Trophoblast cell (in vitro differentiated cells and primary cell): ENCODE results near the gene ZRANB3.

Experiments
- DNase-seq, 2 donors: peaks; one replicate each; pipeline ENCODE4 v3.0.0-alpha.2; 2016
- H2AFZ ChIP-seq: 2 replicates; pipeline ENCODE4 v1.6.1; 2013; ENCODE audit warnings: low read length, moderate library complexity, mild to moderate bottlenecking; ENCODE audit not compliant: insufficient read depth, poor library complexity
- H2AK5ac ChIP-seq: 2 replicates; pipeline ENCODE4 v1.6.1; 2013; ENCODE audit warnings: mild to moderate bottlenecking, low read length
- H2BK120ac ChIP-seq: 2 replicates; pipeline ENCODE4 v1.6.1; 2013; ENCODE audit warnings: low read length, mild to moderate bottlenecking, moderate library complexity; ENCODE audit not compliant: insufficient read depth, poor library complexity
- H2BK12ac ChIP-seq: 2 replicates; pipeline ENCODE4 v1.6.1; 2013; ENCODE audit warnings: mild to moderate bottlenecking, low read length, moderate library complexity
- H2BK5ac ChIP-seq: 2 replicates; pipeline ENCODE4 v1.6.1; 2013; ENCODE audit warnings: low read length, low read depth, moderate library complexity, mild to moderate bottlenecking; ENCODE audit not compliant: poor library complexity
- H3K14ac ChIP-seq: 2 replicates; pipeline ENCODE4 v1.6.1; 2013; ENCODE audit warnings: mild to moderate bottlenecking, low read length
- H3K18ac ChIP-seq: 2 replicates; pipeline ENCODE4 v1.6.1; 2013; ENCODE audit warnings: mild to moderate bottlenecking, low read length
- H3K23ac ChIP-seq: 2 replicates; pipeline ENCODE4 v1.6.1; 2013; ENCODE audit warnings: low read length
- H3K27ac ChIP-seq: 2 replicates; pipeline ENCODE4 v1.5.1; 2013; ENCODE audit warnings: low read depth, mild to moderate bottlenecking, inconsistent platforms, low read length, moderate library complexity
- H3K27me3 ChIP-seq: 2 replicates; pipeline ENCODE4 v1.6.1; 2013; ENCODE audit warnings: inconsistent platforms, mild to moderate bottlenecking, low read length, moderate library complexity; ENCODE audit not compliant: insufficient read depth
- H3K36me3 ChIP-seq, 2 experiments: 1 replicate in 1 of 2; 2 replicates in 1 of 2; pipeline ENCODE4 v1.6.1; 2013; ENCODE audit warnings: low read length in 2 of 2, mild to moderate bottlenecking in 2 of 2, moderate library complexity in 1 of 2; ENCODE audit not compliant: insufficient read depth in 2 of 2, control insufficient read depth in 1 of 2
- H3K4ac ChIP-seq: 2 replicates; pipeline ENCODE4 v1.6.1; 2013; ENCODE audit warnings: low read depth, mild to moderate bottlenecking, low read length, moderate library complexity
- H3K4me1 ChIP-seq, 2 experiments: 1 replicate in 1 of 2; 2 replicates in 1 of 2; pipeline ENCODE4 v1.6.1; 2013; ENCODE audit warnings: low read length in 2 of 2, mild to moderate bottlenecking in 2 of 2, moderate library complexity in 1 of 2; ENCODE audit not compliant: insufficient read depth in 2 of 2, control insufficient read depth in 1 of 2
- H3K4me2 ChIP-seq: 2 replicates; pipeline ENCODE4 v1.6.1; 2013; ENCODE audit warnings: inconsistent platforms, mild to moderate bottlenecking, low read length, moderate library complexity
- H3K4me3 ChIP-seq: 2 replicates; pipeline ENCODE4 v1.5.1; 2013; ENCODE audit warnings: mild to moderate bottlenecking, low read depth, low read length, inconsistent platforms
- H3K79me1 ChIP-seq: one replicate; pipeline ENCODE4 v1.6.1; 2013; ENCODE audit warnings: low read length
- H3K79me2 ChIP-seq: 2 replicates; pipeline ENCODE4 v1.6.1; 2013; ENCODE audit warnings: low read length, mild to moderate bottlenecking; ENCODE audit not compliant: control insufficient read depth, insufficient read depth, poor library complexity
- H3K9ac ChIP-seq: 2 replicates; pipeline ENCODE4 v1.6.1; 2013; ENCODE audit warnings: mild to moderate bottlenecking, low read length
- H3K9me3 ChIP-seq: 2 replicates; pipeline ENCODE4 v1.6.1; 2013; ENCODE audit warnings: low read depth, mild to moderate bottlenecking, control low read depth, inconsistent platforms, low read length; ENCODE audit not compliant: insufficient read depth
- H4K12ac ChIP-seq: 2 replicates; pipeline ENCODE4 v1.6.1; 2013; ENCODE audit warnings: low read depth, mild to moderate bottlenecking, low read length, moderate library complexity
- H4K8ac ChIP-seq: 2 replicates; pipeline ENCODE4 v1.6.1; 2013; ENCODE audit warnings: low read depth, mild to moderate bottlenecking, low read length, moderate library complexity
- H4K91ac ChIP-seq: one replicate; pipeline ENCODE4 v1.6.1; 2013; ENCODE audit warnings: low read depth, mild to moderate bottlenecking, low read length, moderate library complexity
- WGBS: extraction: QIAGEN DNeasy Blood & Tissue Kit; methylation state at CpG from one replicate; pipeline ENCODE4 v1.1.7; 2013; ENCODE audit warnings: missing lambda C conversion rate; ENCODE audit not compliant: insufficient read length, insufficient coverage; ENCODE audit errors: extremely low coverage; 5-methylcytosine and 5-hydroxymethylcytosine counted together

Gene ZRANB3

DNA sequence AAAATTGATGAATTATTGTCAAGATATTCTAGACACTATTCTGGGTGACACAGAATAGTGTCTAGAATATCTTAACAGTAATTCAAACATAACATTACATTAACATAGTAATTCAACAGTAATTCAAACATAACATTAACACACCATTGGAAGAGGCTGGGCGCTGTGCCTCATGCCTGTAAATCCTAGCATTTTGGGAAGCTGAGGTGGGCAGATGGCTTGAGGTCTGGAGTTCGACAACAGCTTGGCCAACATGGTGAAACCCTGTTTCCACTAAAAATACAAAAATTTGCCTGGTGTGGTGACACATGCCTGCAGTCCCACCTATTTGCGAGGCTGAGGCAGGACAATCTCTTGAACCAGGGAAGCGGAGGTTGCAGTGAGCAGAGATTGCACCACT, 195.8 kb downstream of the ZRANB3 start:
- no peak overlapping the region for H3K18ac ChIP-seq
- no CpG with 5 or more reads among the region's 4 CpGs for WGBS

GRCh38 chr2:135327146-135327545, 203.9 kb downstream of the ZRANB3 start:
- H2AK5ac ChIP-seq: no peak overlapping the region
- H3K18ac ChIP-seq: no peak overlapping the region
- no CpG with 5 or more reads among the region's 1 CpG for WGBS
- no peak overlapping the region for H4K12ac ChIP-seq
- no peak overlapping the region for H3K9ac ChIP-seq
- H3K79me2 ChIP-seq: no peaks in the 10 kb centered on the region
- H3K27ac ChIP-seq: no peak overlapping the region
- H2BK5ac ChIP-seq: no peak overlapping the region
- no peak overlapping the region for H4K91ac ChIP-seq
- H3K9me3 ChIP-seq: no peaks in the 10 kb centered on the region
- no peak overlapping the region for H2BK120ac ChIP-seq
- H3K27me3 ChIP-seq: no peaks in the 10 kb centered on the region
- no peak overlapping the region for H3K4ac ChIP-seq
- DNase-seq: no peak
- H3K14ac ChIP-seq: no peak overlapping the region
- no peaks in the 10 kb centered on the region for H3K36me3 ChIP-seq
- H3K4me3 ChIP-seq: no peak overlapping the region
- H3K4me2 ChIP-seq: no peak overlapping the region
- H4K8ac ChIP-seq: no peak overlapping the region
- no peaks in the 10 kb centered on the region for H3K79me1 ChIP-seq
- no peak overlapping the region for H3K23ac ChIP-seq
- no peaks in the 10 kb centered on the region for H3K4me1 ChIP-seq
- H2BK12ac ChIP-seq: no peak overlapping the region
- H2AFZ ChIP-seq: no peak overlapping the region

More for the DNA sequence above, 195.8 kb downstream of the ZRANB3 start:
- Histone ChIP-seq H4K12ac (no peak overlapping the region), H3K79me2 (no peaks in the 10 kb centered on the region), H2AK5ac (no peak overlapping the region), H3K4ac (no peak overlapping the region), H3K23ac (no peak overlapping the region), H2BK120ac (no peak overlapping the region), H3K9me3 (no peaks in the 10 kb centered on the region), H2BK12ac (no peak overlapping the region), H3K9ac (no peak overlapping the region), H3K14ac (no peak overlapping the region), H3K4me2 (no peak overlapping the region), H4K8ac (no peak overlapping the region), H3K27ac (no peak overlapping the region), H3K27me3 (no peaks in the 10 kb centered on the region), H2BK5ac (no peak overlapping the region), H3K36me3 (no peaks in the 10 kb centered on the region), H2AFZ (no peak overlapping the region), H3K79me1 (no peaks in the 10 kb centered on the region), H4K91ac (no peak overlapping the region), H3K4me1 (no peaks in the 10 kb centered on the region), H3K4me3 (no peak overlapping the region)
- DNase-seq: no peak

DNA sequence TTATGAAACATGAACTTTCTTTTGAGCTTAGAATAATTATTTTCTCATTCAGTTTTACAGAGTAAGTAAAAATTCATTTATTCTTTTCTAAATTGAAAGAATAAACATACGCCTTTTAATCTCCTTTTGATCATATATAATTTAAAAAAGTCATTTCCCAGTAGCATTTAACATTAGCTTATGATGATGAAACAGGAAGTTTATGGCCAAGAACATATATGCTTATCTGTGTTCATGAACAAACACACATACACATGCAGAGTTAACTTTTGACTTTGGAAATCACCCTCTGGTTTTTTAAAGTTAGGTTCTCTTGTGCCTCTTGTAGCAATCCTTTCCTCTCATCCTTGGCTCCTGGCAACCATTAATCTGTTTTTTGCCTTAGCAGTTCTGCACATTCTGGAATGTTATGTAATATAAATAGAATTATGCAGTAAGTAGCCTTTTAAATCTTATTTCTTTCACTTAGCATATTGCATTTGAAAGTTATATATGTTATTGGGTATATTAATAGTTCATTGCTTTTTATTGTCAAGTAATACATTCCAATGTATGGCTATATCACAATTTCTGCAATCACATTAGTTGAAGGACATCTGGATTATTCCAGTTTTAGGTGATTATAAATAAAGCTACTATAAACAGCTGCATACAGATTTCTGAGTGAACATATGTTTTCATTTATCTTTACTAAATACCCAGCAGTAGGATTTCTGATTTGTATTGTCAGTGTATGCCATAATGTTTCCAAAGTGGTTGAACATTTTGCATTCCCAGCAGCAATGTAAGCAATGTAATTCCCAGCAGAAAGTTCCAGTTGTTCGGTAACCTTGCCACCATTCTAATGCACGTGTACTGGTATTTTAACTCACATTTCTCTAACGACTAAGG, 210.3 kb downstream of the ZRANB3 start:
- Histone ChIP-seq H3K79me2 (no peaks in the 10 kb centered on the region), H3K4me3 (no peak overlapping the region), H2AK5ac (no peak overlapping the region), H3K4me2 (no peak overlapping the region), H3K23ac (no peak overlapping the region), H2AFZ (no peak overlapping the region), H4K8ac (no peak overlapping the region), H3K14ac (no peak overlapping the region), H3K4me1 (no peaks in the 10 kb centered on the region), H3K36me3 (no peaks in the 10 kb centered on the region), H3K27me3 (no peaks in the 10 kb centered on the region), H3K18ac (no peak overlapping the region), H2BK12ac (no peak overlapping the region), H3K4ac (no peak overlapping the region), H2BK120ac (no peak overlapping the region), H3K27ac (no peak overlapping the region), H4K12ac (no peak overlapping the region), H2BK5ac (no peak overlapping the region), H3K9me3 (no peaks in the 10 kb centered on the region), H4K91ac (no peak overlapping the region), H3K9ac (no peak overlapping the region), H3K79me1 (no peaks in the 10 kb centered on the region)
- WGBS: no CpG with 5 or more reads among the region's 4 CpGs
- DNase-seq: no peak

GRCh38 chr2:135318808-135319207, 212.2 kb downstream of the ZRANB3 start:
- Histone ChIP-seq H3K27ac (no peak overlapping the region), H3K4me3 (no peak overlapping the region), H3K4me2 (no peak overlapping the region), H2AFZ (no peak overlapping the region), H4K8ac (no peak overlapping the region), H3K9ac (no peak overlapping the region), H3K9me3 (no peaks in the 10 kb centered on the region), H2BK120ac (no peak overlapping the region), H3K14ac (no peak overlapping the region), H2AK5ac (no peak overlapping the region), H3K23ac (no peak overlapping the region), H3K36me3 (no peaks in the 10 kb centered on the region), H3K4ac (no peak overlapping the region), H3K79me1 (no peaks in the 10 kb centered on the region), H2BK12ac (no peak overlapping the region), H3K27me3 (no peaks in the 10 kb centered on the region), H2BK5ac (no peak overlapping the region), H4K91ac (no peak overlapping the region), H3K18ac (no peak overlapping the region), H4K12ac (no peak overlapping the region), H3K79me2 (no peaks in the 10 kb centered on the region), H3K4me1 (no peaks in the 10 kb centered on the region)
- DNase-seq: no peak
- WGBS: no CpG with 5 or more reads among the region's 2 CpGs
